DMS 273 (cell line): ENCODE measurements around the gene ARHGEF12.

Source experiments
- DNase-seq: peaks from one replicate; lab custom pipeline; 2025; ENCODE audit not compliant: unreplicated experiment; lab: John Stamatoyannopoulos, UW

Gene ARHGEF12

DNA sequence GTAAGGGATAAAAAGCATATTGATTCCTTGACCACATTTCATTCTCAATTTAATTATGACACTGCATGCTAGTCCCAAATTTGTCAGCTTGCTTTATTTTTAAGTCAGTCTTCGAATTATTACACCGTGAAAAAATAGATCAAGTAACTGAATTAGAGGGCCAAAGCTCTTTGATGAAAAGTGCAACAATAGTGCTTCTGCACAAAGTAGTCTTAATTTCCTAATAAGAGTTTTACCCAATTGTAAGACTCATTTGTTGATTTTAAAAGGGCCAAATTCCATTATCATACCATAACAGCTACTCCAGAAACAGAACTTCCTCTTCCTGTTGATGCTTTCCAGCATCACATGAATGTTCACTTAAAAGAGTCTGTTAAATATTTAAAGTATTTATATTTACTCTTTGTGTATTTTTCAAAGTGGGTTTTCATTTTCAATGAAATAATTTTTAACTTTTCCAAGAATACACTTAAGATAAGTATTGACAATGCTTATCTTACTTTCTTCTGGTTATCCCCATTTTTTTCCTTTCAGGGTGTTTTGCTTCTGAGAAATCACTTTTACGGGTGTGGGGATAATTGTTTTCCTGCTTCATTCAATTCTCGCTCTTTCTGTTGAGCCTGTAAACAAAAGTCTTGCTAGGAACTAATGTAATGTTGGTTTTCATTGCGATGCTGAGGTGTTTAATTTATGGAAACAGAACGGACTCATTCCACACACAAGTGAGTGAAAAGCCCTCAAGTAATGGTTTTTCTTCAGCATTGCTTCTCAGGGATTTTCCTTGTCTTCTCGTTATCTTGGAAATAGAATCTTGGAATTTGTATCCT, 2.1 kb downstream of the ARHGEF12 start:
- DNase-seq = no peak

DNA sequence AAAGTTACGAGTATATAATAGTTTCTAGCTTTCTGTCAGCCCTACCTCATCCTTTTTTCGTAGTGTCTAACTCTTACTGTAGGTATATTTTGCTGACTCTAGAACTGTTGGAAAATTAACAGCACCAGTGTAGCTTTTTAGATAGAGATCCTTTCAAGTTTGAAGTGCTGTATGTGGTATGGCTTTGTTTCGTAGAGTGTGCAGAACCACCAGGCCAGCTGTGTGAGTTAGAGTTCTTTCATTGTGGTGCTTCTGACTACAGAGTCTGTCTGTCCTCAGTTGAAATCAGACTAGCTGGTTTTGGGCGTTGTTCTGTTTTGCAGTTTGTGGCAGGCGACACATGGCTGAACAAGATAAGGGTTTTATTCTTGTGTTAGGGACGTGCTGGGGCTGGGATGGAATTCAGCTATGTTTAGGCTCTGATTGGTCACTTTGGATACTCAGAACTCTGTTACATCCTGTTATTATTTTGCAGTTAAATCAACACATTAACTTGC, 3.2 kb downstream of the ARHGEF12 start:
- DNase-seq = peak; percentile 27

DNA sequence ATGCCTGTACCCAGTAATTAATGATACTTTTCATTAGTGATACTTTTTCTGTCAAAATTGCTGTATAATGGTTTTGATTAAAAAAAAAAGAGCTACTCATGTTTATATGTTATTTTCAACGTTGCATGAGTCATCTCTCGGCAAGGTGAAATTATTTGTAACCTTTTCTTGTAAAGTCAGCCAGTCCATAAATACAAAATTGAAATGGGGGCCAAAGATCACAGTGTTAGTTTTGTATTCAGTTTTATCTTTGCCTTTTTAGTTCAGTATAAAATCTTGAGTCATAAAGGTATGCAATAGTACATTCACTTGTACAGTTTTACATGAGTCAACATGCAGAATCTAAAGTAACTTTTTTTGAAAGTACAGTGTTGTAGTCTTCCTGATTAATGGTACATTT, 4.3 kb downstream of the ARHGEF12 start:
- no peak for DNase-seq

DNA sequence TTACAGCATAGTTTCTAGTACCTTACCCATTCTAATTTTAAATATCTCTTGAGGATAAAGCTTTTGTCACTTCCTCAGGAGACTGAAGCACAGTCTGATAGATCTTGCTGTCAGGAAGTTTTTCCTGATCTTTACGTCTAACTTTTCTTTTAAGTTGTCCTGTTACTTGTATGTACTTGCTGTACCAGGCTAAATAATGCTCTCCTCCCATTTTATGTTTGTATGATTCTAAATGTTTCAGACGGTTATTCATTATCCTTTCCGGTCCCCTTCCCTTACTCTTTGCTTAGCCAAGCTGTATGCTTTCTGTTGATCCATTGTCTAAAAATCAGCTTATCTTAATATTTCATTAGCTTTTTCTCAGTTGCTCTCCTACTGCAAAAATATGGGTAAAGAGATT, 6.0 kb downstream of the ARHGEF12 start:
- no peak for DNase-seq

DNA sequence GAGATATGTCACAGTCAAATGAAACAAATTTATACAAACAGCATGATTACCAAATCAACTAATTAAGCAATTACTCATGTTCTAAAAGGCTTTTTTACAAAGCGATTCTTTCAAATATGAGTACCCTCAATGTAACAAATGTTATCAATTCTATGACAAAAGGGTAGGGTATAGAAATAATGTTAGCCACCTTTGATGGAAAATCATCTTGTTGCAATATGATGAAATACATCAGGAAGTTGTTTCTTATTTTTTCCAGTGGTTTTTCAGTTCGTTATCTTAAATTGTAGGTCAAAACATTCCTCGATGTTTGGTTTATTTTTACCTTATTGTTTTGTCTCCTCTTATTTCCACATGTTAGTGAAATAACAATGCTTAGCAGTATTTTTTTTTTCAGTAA, 6.5 kb downstream of the ARHGEF12 start:
- no peak for DNase-seq

DNA sequence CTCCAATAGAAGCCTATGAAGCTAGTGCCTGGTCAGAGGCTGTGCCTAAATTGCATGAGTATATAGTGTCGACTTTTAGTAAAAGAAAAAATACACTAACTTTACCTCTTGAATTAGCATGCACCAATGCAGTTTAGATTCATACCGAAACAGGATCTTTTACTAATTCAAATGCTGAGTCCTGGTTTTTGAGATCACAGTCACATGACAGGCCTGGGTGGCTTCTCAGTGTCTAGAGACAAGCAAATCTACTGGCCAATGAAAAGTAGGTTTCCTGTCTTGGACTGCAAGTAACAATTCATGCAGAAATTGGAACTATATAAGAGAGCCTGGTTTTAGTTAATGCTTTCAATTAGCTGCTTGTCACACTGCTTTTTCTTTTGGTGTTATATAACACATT, 7.2 kb downstream of the ARHGEF12 start:
- no peak for DNase-seq

DNA sequence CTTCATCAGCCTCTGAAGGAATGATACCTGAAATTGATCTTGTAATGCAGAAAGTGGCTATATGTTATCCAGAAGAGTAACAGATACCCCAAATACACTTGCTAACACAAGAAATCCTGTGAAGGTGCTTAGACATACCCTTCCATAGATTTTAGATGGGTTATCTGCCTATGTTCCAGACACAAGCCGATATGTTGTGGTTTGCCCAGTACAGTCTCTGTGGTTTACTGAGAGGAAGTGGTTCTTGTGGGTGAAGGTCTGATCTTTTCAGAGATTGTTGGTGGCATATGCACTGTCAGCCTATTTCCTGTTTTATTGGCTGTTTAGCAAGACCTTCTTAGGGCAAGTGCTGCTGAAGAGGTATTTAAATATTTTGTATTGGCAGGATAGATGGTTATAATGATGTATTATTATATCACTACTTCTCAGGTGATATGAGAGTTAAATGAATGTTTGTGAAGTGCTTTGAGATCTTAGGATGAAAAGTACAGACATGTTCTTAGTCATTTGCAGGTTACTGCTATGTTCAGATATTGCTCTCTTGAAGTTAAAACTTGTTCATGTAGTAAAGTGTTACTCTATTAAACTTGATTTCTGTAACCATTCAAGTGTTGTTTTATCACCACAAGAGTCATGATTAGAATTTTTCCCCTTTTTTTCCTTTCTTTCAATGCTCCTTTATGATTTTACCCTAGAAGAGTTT, 8.2 kb downstream of the ARHGEF12 start:
- DNase-seq = no peak

DNA sequence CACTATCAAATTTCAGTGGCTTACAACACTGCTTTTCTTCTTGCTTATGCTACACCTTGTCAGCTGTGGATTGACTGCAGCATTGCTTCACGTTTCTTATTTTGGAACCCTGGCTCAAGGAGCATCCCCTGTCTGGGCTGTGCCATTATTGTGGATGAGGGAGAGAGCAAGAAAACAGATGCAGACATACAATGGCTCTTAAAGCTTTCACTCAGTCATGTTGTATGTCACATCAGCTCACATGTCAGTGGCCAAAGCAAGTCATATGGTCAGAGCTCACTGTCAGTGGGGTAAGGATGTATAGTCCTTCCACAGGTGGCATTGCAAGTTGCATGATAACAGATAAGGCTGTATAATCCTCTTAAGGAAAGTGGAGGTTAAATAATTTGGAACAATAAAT, 10.0 kb downstream of the ARHGEF12 start:
- peak; percentile 24 for DNase-seq

DNA sequence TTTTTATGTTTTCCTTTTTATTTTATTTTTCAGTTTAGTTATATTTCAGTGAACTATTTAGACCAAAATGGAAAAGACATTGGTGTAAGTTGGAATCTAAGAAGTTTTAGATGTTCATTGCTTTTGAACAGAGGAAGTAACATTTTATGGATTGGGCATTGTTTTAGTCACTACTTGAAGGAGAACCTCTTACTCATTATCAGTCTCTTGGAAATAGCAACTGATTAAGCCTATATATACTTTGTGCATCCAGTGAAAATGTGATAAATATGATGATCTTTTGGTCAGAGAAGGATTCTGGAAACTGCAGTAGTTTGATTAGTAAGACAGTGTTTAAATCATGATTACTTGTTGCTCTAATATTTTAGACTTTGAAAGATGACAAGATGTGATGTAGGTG, 14.4 kb downstream of the ARHGEF12 start:
- DNase-seq = no peak

DNA sequence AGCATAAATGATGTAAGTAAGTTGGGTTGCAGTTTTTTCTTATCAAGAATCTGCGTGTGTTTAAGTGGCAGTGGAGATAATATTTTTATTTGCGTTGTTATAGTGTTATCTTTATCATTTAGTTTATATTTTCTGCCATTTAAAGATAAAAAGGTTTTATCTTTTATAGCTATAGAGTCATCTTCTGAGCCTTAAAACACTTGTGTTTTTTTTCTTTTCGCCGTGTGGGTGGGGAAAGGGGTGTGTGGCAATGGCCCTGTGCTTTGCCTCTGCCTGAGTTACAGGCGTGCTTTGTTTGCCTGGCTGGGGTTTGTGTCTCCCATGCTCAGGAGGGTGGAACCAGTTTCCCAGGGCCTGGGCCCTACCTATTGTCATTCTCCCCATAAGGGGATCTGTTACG, 16.2 kb downstream of the ARHGEF12 start:
- DNase-seq = no peak

DNA sequence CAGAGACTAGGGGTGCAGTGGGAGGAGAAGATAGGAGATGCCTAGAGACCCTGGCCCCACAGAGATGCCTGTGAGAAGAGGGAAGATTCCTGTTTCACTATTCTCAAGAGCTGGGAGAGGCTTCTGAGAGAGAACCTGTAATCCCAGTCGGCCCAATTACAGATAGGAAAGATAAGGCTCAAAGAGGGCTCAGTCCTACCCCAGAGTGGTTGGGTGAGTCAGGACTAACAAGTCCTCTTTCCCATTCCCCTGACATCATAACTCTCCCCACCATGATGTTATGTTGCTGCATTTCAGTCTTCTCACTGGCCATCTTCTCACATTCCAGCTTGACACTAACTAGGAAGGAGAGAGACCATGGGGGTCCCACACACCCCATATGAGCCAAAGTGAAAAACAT, 17.9 kb downstream of the ARHGEF12 start:
- DNase-seq = no peak

DNA sequence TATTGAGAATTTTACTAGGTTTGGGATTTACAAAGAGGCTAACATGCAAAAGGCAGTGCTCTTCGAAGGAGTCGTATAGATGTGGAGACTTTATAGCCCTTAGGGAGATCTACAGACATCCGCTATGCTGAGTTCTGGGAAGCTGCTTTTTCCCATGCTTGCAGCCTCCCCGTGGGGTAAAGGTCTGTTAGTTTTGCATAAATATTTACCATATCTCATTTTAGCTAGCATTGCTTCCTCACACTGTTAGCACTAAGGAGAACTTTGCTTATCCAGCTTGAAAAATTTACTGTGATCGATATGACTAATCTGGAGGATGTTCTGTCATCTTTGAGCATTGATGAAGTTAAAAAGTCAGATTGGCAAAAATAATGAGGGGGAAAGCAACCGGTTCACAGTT, 18.6 kb downstream of the ARHGEF12 start:
- DNase-seq = no peak

DNA sequence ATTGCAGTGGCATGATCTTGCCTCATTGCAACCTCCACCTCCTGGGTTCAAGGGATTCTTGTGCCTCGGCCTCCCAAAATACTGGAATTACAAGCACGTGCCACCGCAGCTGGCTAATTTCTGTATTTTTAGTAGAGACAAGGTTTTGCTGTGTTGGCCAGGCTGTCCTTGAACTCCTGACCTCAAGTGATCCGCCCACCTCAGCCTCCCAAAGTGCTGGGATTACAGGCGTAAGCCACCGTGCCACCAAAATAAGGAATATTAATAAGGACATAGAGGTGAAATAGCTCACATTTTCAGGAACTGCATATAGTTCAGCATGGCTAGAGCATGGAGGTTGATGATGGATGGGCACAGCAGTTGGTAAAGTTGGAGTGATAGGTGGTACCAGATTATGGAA, 21.4 kb downstream of the ARHGEF12 start:
- DNase-seq = no peak

DNA sequence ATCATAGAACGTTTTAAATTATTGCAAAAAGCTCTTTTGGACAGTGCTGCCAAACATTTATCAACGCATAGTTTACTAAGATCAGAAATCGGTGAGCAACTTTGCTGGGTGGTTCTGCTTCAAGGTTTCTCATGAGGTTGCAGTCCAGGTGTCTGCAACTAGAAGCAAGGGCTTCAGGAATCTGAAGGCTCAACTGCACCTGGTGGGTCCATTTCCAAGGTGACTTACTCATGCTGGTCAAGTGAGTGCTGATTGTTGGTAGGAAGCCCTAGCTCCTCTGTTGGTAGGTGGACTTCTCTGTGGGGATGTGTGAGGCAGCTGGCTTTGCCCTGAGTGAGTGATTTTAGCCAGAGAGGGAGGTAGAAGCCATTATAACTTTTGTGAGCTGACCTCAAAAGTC, 22.5 kb downstream of the ARHGEF12 start:
- no peak for DNase-seq

DNA sequence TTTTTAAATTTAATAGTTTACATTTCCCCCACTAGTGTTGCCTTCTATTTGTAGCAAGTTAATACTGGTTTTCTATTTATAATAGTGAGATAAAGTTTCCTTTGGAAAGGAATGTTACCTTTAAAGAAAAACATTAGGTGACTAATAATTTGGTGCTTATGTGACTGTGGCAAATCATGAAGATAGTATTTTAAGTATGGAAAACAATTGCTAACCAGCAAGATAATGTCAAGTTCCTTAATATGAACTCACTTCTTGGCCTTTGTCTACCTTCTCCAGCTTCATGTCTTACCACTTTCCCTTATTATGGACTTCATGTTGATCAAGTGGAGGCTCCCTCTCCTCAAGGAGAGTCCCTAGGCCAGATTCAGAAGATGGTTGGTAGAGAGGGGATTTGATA, 27.2 kb downstream of the ARHGEF12 start:
- no peak for DNase-seq

DNA sequence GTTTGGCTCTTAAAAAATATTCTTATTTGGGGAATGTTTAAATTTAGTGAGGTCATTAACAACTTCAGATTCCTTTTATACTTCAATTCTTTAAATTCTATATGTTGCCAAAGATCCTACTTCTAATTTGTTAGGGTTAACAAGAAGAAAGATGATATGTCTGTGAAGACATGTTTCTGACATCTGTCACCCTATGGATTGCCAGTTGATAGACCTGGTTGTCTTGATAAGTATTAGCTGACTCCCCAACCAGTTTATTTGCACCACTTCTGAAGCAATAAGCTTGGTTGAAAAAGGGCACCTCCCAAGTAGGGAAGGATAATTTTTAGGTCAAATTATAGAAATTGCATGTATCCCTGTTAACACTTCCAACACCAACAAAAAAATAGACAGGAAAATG, 29.3 kb downstream of the ARHGEF12 start:
- DNase-seq = no peak

DNA sequence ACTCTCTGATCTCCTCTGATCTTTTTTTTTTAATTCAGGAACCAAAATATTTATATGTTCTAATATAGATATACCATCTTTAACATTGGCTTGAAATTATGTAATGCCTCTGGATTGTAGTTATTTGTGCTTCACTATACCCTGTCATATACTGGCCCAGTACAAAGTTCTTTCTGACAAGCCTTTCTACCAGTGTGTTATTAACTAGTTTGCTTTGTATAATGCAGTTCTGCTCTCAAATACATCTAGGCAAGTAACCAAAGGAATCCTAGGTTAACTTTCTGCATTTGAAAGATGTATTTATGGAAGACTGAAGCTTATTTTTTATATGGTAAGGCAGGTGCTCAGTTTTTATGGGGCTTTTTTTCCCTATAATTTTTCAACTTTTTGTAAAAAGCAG, 36.1 kb downstream of the ARHGEF12 start:
- DNase-seq = no peak

DNA sequence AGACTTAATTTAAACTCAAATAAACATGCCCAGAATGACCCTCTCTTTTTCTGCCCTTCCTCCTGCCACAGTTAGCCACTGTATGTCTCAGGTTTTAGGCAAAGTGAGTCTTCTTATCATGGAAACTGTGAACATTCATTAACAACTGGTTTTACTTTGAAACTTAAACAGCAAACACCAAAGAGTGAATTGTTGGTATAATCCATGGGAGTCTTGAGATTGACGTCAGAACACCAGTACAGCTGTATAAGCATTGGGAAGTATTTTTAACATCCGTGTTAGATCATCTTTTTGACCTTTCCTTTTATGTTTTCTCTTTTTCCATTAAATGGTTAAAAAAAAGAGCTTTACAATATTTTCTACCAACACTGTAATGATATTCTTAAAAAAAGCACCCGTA, 38.9 kb downstream of the ARHGEF12 start:
- DNase-seq = no peak

DNA sequence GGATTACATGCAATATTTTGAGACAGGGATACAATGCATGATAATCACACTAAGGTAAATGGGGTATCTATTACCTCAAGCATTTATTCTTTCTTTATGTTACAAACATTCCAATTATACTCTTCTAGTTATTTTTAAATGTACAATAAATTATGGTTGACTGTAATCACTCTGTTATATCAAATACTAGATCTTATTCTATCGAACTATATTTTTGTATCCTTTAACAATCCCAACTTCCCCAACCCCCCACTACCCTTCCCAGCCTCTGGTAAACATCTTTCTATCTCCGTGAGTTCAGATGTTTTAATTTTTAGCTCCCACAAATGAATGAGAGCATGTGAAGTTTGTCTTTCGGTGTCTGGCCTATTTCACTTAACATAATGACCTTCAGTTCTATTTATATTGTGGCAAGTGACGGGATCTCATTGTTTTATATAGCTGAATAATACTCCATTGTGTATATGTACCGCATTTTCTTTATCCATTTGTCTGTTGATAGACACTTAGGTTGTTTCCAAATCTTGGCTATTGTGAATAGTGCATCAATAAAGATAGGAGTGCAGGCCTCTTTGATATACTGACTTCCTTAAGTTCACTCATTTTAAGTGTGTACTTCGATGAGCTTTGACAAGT, 40.5 kb downstream of the ARHGEF12 start:
- no peak for DNase-seq

DNA sequence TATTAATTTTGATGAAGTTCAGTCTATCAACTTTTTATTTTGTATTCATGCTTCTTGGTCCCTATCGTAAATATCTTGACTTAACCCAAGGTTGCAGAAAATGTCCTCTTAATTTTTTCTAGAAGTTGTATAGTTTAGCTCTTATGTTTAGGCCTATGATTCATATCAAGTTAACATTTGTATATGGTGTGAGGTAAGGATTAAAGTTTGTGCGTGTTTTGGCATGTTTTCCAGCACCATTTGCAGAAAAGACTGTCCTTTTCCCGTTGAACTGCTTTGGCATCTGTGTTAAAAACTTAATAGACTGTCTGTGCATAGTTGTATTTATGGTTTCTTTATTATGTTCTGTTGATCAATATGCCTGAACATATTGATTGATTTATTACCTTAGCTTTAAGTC, 42.3 kb downstream of the ARHGEF12 start:
- no peak for DNase-seq

DNA sequence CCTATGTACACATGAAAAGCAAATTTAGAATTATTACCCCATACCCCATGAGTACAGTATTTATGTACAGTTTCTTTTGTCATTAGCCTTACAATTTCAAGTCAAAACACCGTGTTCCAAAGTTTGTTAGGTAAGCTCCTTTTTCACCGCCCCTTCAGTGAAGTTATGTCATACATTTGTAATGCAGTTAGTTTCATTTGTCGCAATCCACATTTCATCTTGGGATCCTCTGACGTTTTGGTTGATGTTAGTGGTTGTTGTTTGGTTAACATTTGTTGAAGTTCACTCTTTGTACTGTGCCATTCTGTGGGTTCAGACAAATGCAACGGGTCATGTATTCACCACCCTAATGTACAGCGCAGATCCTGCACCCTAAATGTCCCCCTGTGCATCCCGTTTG, 45.2 kb downstream of the ARHGEF12 start:
- DNase-seq = no peak

DNA sequence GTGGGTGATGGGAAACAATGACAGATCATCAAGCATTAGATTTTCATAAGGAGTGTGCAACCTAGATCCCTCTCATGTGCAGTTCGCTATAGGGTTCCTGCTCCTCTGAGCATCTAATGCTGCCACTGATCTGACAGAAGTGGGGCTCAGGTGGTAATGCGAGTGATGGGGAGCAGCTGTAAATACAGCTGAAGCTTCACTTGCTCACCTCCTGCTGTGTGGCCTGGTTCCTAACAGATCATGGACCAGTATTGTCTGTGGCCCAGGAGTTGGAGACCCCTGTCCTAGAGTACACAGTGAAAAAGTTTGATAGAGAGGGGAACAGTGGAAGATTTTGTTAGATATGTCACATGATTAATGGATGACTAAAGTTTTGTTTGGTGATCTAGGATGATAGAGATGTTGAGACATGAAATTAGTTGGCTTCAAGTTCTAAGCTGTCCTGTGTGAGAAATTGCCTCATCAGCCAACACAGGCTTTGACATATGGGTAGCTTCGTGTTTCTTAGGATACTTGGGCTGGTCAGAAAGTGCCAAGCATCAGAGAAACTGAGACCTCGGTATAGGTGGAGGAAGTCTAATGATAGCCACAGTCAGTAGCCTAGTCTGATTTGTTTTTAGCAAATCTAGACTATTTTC, 47.4 kb downstream of the ARHGEF12 start:
- DNase-seq = no peak
